HEK293T (cell line): ENCODE results near the gene PRICKLE2.

Source experiments
- CTCF ChIA-PET: fragments of 350-600 bp; formaldehyde crosslinking; extraction: SDS; loops from one replicate; lab custom pipeline; 2021; ENCODE audit warnings: antibody characterized with exemption, inconsistent platforms; lab: Yijun Ruan, JAX
- POLR2A ChIA-PET: fragments of 350-600 bp; formaldehyde crosslinking; extraction: SDS; loops from one replicate; lab custom pipeline; 2020; ENCODE audit warnings: antibody characterized with exemption, inconsistent platforms; lab: Yijun Ruan, JAX
- DNase-seq: peaks from one replicate; pipeline ENCODE4 v3.0.0; 2012; ENCODE audit warnings: mixed read lengths; ENCODE audit errors: extremely low spot score
- ARNT ChIP-seq: fragments of 450-650 bp; IDR thresholded peaks from 2 replicates; pipeline ENCODE4 v1.6.1; 2017; ENCODE audit warnings: mild to moderate bottlenecking
- BHLHE40 ChIP-seq: fragments of 450-650 bp; IDR thresholded peaks from 2 replicates; pipeline ENCODE4 v1.6.1; 2016; ENCODE audit warnings: mild to moderate bottlenecking, moderate library complexity, borderline replicate concordance
- CTBP1 ChIP-seq: fragments of 450-650 bp; IDR thresholded peaks from 2 replicates; pipeline ENCODE4 v1.6.1; 2016; ENCODE audit warnings: borderline replicate concordance
- ELF4 ChIP-seq: fragments of 450-650 bp; IDR thresholded peaks from 2 replicates; pipeline ENCODE4 v1.6.1; 2017; ENCODE audit warnings: antibody characterized with exemption
- FOXA1 ChIP-seq: fragments of 450-650 bp; IDR thresholded peaks from 2 replicates; pipeline ENCODE4 v1.6.1; 2016; ENCODE audit warnings: mild to moderate bottlenecking
- FOXK2 ChIP-seq: fragments of 450-650 bp; IDR thresholded peaks from 2 replicates; pipeline ENCODE4 v1.6.1; 2016; ENCODE audit warnings: mild to moderate bottlenecking
- FOXM1 ChIP-seq: fragments of 450-650 bp; IDR thresholded peaks from 2 replicates; pipeline ENCODE4 v1.6.1; 2017; ENCODE audit warnings: mild to moderate bottlenecking, borderline replicate concordance
- HDGF ChIP-seq: fragments of 450-650 bp; IDR thresholded peaks from 2 replicates; pipeline ENCODE4 v1.6.1; 2017; ENCODE audit warnings: antibody characterized with exemption, borderline replicate concordance
- L3MBTL2 ChIP-seq: fragments of 450-650 bp; conservative IDR thresholded peaks from 2 replicates; pipeline ENCODE4 v1.6.1; 2016; ENCODE audit warnings: mild to moderate bottlenecking
- LEF1 ChIP-seq: fragments of 450-650 bp; IDR thresholded peaks from 2 replicates; pipeline ENCODE4 v1.6.1; 2017; ENCODE audit warnings: mild to moderate bottlenecking, borderline replicate concordance
- SP1 ChIP-seq: fragments of 450-650 bp; IDR thresholded peaks from 2 replicates; pipeline ENCODE4 v1.6.1; 2017
- SUZ12 ChIP-seq: fragments of 450-650 bp; IDR thresholded peaks from 2 replicates; pipeline ENCODE4 v1.6.1; 2016; ENCODE audit warnings: mild to moderate bottlenecking
- TARDBP ChIP-seq: fragments of 450-650 bp; IDR thresholded peaks from 2 replicates; pipeline ENCODE4 v1.6.1; 2016
- ZNF384 ChIP-seq: fragments of 450-650 bp; IDR thresholded peaks from 2 replicates; pipeline ENCODE4 v1.6.1; 2016
- TF ChIP-seq, protein P1 (sequence below): fragments of 450-650 bp; IDR thresholded peaks from 2 replicates; pipeline ENCODE4 v1.6.1; 2016

PRICKLE2 gene

DNA sequence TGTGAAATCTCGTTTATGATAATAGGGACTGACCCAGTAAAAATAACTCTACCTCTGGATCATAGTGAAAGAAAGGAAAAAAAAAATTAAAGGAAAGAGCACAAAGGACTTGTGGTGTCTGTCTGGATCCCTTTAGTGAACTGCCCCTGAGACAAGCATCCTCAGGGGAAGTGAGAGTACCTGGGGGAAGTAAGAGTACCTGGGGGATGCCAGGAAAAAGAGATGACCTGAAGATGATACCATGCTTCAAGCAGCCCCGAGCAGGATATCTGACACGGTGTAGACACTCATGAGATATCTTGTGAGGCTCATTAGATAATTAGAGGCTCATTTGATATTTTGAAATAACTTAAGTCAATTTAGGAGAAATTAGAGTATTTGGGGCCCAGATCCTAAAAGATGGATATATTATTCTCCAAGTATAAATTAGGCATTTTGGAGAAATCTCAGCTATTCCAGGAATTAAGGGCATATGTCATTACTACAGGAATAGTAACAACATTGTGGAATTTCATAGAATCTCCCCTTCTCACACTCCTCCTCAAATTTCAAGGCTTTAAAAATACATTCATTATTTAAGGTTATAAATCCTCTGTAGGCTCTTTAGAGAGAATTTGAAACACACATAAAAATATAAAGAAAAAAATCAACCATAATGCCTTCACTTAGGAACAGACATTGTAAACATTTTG is 165.6 kb downstream of the PRICKLE2 start:
- CTCF ChIA-PET: no interaction called here
- POLR2A ChIA-PET: no interaction called here
- TF ChIP-seq SP1 (no peak), CTBP1 (no peak), HDGF (no peak), TARDBP (no peak), ELF4 (no peak), ZNF384 (no peak), LEF1 (no peak), ARNT (no peak), BHLHE40 (no peak), FOXM1 (no peak), FOXA1 (no peak)
- TF ChIP-seq, protein P1, sequence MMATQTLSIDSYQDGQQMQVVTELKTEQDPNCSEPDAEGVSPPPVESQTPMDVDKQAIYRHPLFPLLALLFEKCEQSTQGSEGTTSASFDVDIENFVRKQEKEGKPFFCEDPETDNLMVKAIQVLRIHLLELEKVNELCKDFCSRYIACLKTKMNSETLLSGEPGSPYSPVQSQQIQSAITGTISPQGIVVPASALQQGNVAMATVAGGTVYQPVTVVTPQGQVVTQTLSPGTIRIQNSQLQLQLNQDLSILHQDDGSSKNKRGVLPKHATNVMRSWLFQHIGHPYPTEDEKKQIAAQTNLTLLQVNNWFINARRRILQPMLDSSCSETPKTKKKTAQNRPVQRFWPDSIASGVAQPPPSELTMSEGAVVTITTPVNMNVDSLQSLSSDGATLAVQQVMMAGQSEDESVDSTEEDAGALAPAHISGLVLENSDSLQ: no peak
- no peak for DNase-seq

DNA sequence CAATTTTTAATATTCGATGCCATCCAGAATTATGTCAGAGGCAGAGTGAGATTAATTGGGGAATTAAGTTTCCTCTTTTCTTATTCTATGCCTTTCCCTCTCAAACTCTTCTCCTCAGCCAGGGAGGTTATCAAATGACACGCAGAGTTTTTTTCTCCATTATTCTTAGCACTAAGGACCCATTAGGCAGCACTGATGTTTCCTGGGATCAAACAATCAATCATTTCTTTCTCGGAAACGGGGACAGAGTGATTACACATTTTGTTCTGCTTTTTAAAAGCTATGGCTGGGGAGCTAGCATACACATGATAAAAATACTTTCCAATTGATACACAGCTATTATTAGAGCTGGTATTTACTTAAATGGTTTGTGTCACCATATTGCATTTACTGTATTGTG is 166.7 kb downstream of the PRICKLE2 start:
- CTCF ChIA-PET: no interaction called here
- DNase-seq: no peak
- POLR2A ChIA-PET: no interaction called here
- no peak for TF ChIP-seq L3MBTL2
- TF ChIP-seq, protein P1: 0 out of 2 replicates have a peak, but pooled peaks have one; percentile 5

DNA sequence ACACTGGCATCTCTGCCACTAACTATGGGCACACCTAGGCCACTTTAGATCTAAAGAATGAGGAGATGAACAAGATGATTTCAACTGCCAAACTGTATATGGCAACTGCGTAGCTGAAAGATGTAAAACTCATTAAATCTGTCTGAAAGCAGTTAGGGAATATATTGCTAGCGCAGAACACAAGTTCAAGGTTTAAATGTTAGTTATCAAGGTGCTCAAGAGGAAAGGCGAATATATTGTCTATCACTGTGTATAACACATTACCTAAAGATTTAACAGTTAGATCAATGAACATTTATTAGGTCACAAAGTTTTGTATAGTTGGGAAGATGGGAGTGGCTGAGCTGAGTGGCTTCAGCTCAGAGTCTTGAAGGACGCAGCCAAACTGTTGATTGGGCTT is 168.0 kb downstream of the PRICKLE2 start:
- TF ChIP-seq FOXA1 (no peak), TARDBP (no peak), FOXM1 (no peak), L3MBTL2 (no peak), FOXK2 (no peak), SP1 (no peak)
- TF ChIP-seq, protein P1: no peak
- CTCF ChIA-PET: no interaction called here
- DNase-seq: no peak
- POLR2A ChIA-PET: no interaction called here

DNA sequence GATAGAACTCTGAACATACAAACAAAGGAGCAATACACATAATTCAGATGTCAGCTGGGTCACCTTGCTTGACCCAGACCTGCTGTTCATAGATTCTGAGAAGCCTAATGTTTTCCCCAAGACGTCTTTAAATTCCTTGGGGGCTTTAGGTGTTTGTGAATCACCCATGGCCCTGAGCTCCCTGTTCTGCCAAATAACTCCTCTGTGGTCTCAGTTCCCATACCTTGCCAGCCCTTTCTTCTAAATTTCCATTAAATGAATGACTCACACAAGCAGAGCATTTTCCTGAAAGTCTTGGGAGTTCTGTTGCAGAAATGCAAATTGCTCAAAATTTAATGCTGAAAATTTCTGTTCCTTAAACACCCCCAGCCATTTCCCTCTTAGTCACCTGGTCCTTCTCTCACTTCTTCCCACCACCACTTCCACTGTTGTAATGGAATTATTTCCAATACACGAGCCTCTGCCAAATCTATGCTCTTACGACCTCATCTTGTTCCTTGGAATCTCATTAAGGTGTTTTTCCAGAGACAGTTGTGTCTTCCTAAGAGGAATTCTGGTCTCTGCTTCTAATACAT is 168.6 kb downstream of the PRICKLE2 start:
- no peak for DNase-seq
- ChIA-PET POLR2A (no interaction called here), CTCF (no interaction called here)
- no peak for TF ChIP-seq TARDBP
- no peak for TF ChIP-seq ARNT
- TF ChIP-seq FOXA1: no peak
- TF ChIP-seq, protein P1: no peak
- no peak for TF ChIP-seq SP1
- no peak for TF ChIP-seq ZNF384
- TF ChIP-seq FOXK2: no peak
- TF ChIP-seq SUZ12: no peak
- TF ChIP-seq LEF1: no peak
- no peak for TF ChIP-seq HDGF
- TF ChIP-seq CTBP1: no peak
- TF ChIP-seq FOXM1: no peak

DNA sequence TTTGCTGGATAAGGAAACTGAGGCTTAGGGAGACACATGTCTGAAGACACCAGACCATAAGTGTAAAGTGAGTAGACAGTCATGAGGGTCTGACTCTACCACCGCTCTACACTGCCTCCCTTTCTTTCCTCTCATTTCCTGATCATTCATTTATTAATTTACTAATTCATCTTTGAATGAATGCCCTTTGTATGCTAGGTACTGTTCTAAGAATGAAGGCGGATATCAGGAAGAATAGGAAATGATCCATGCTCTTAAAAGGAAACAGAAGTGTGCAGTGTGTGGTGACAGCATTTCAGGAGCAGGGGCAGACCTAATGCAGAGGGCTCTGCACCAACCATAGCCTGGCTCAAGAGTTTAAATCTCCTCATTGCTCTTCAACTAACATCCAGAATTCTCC is 170.2 kb downstream of the PRICKLE2 start:
- ChIA-PET CTCF (no interaction called here), POLR2A (no interaction called here)
- DNase-seq: no peak
- TF ChIP-seq SUZ12 (no peak), LEF1 (no peak), FOXK2 (no peak), CTBP1 (no peak), FOXM1 (no peak)
- TF ChIP-seq, protein P1: no peak

DNA sequence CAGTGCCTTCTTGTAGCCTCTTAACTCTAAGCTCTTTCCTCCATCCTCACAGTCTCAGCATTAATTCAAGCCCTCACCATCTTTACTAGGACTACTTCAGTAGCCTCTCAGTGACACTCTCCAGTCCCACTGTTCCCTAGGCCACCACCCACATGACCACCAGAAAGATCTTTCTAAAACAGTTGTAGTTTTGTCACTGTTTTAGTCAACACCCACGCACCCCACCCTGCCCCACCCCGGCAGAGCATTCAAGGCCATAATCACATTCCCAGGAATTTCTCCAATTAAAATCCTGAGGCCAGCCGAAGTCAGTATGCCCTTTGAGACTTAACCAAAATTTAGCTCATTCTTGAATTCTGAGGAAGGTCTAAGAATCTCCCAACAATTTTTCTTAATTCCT is 170.8 kb downstream of the PRICKLE2 start:
- CTCF ChIA-PET: no interaction called here
- POLR2A ChIA-PET: no interaction called here
- TF ChIP-seq SP1 (no peak), L3MBTL2 (no peak), TARDBP (no peak), LEF1 (no peak), FOXK2 (no peak), FOXA1 (no peak)
- no peak for DNase-seq
